Tibial nerve (tissue), 4 donors: ENCODE results near the gene NEDD4L.

ENCODE experiments used
- EP300 ChIP-seq, 2 donors: sonication (generic); formaldehyde crosslinking; IDR thresholded peaks; one replicate each; pipeline ENCODE4 v1.6.1; 2017; ENCODE audit warnings: antibody characterized with exemption in 2 of 2, mild to moderate bottlenecking in 1 of 2
- POLR2A ChIP-seq, 2 donors: fragments of 450-650 bp; IDR thresholded peaks; one replicate each; pipeline ENCODE4 v1.6.1; 2017; ENCODE audit warnings: antibody characterized with exemption in 2 of 2, mild to moderate bottlenecking in 2 of 2, moderate library complexity in 2 of 2
- TF ChIP-seq, protein P1 (sequence below), 5 experiments: fragments of 200-600 bp in 3 of 5; fragments of 450-650 bp in 2 of 5; sonication (generic) in 3 of 5; IDR thresholded peaks; one replicate each; pipeline ENCODE4 v1.5.1; 2016 to 2019; ENCODE audit warnings: antibody characterized with exemption in 5 of 5, mild to moderate bottlenecking in 3 of 5, moderate library complexity in 2 of 5

DNA sequence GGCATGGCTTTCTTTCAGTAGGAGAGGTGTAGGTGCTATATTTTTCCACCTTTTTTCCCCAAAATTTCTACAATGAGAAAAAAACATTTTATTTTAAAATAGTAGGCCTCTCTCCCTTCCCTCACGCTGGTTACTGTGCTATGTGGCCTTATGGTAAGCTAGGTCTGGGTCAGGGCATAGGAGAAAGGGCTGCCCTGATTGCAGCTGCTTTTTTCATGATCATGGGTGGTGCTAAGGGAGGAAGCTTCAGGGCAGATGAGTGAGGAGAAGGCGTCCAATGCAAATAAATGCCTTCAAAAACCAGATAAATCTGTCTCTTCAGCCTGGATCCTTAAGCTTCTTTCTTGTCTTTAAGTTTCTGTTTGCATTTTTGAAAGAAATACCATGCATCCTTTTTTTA lies 338.4 kb downstream of the NEDD4L start:
- TF ChIP-seq, protein P1, sequence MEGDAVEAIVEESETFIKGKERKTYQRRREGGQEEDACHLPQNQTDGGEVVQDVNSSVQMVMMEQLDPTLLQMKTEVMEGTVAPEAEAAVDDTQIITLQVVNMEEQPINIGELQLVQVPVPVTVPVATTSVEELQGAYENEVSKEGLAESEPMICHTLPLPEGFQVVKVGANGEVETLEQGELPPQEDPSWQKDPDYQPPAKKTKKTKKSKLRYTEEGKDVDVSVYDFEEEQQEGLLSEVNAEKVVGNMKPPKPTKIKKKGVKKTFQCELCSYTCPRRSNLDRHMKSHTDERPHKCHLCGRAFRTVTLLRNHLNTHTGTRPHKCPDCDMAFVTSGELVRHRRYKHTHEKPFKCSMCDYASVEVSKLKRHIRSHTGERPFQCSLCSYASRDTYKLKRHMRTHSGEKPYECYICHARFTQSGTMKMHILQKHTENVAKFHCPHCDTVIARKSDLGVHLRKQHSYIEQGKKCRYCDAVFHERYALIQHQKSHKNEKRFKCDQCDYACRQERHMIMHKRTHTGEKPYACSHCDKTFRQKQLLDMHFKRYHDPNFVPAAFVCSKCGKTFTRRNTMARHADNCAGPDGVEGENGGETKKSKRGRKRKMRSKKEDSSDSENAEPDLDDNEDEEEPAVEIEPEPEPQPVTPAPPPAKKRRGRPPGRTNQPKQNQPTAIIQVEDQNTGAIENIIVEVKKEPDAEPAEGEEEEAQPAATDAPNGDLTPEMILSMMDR (IDR thresholded peaks at IDR 0.05) = no peak
- TF ChIP-seq POLR2A (IDR thresholded peaks at IDR 0.05) (no peak), EP300 (IDR thresholded peaks at IDR 0.05) (no peak)
